Loucy (cell line): Measurements from ENCODE around the gene DNAH14.

ENCODE experiments used
- H2AFZ ChIP-seq: fragments of 200-600 bp; sonication (generic); 2 replicates; pipeline ENCODE4 v1.6.0; 2016; ENCODE audit warnings: antibody characterized with exemption, mild to moderate bottlenecking, low read length, moderate library complexity
- H3F3A ChIP-seq: fragments of 200-600 bp; 2 replicates; pipeline ENCODE4 v1.6.0; 2016; ENCODE audit warnings: antibody characterized with exemption, low read depth, mild to moderate bottlenecking
- H3K27me3 ChIP-seq: fragments of 200-600 bp; sonication (generic); 2 replicates; pipeline ENCODE4 v1.6.1; 2014; ENCODE audit warnings: low read length, mild to moderate bottlenecking; ENCODE audit not compliant: insufficient read depth, poor library complexity, severe bottlenecking
- H3K36me3 ChIP-seq: fragments of 200-600 bp; sonication (generic); 2 replicates; pipeline ENCODE4 v1.6.1; 2016; ENCODE audit warnings: low read length; ENCODE audit not compliant: insufficient read depth
- H3K4me1 ChIP-seq: fragments of 200-600 bp; sonication (generic); 2 replicates; pipeline ENCODE4 v1.5.1; 2014; ENCODE audit warnings: low read length, mild to moderate bottlenecking; ENCODE audit not compliant: insufficient read depth, poor library complexity, severe bottlenecking
- H3K4me2 ChIP-seq: fragments of 200-600 bp; sonication (generic); 2 replicates; pipeline ENCODE4 v1.6.0; 2014; ENCODE audit warnings: antibody characterized with exemption, low read length, low read depth, mild to moderate bottlenecking; ENCODE audit not compliant: poor library complexity, severe bottlenecking
- H3K4me3 ChIP-seq: fragments of 200-600 bp; sonication (generic); 2 replicates; pipeline ENCODE4 v1.5.1; 2014; ENCODE audit warnings: low read length, mild to moderate bottlenecking, mixed read lengths; ENCODE audit not compliant: poor library complexity, severe bottlenecking
- H3K79me2 ChIP-seq: fragments of 200-600 bp; sonication (generic); 2 replicates; pipeline ENCODE4 v1.6.1; 2014; ENCODE audit warnings: low read length; ENCODE audit not compliant: insufficient read depth
- H3K9ac ChIP-seq: fragments of 200-600 bp; sonication (generic); 2 replicates; pipeline ENCODE4 v1.6.0; 2014; ENCODE audit warnings: mild to moderate bottlenecking, low read depth, low read length, moderate library complexity; ENCODE audit not compliant: poor library complexity, severe bottlenecking
- H3K9me2 ChIP-seq: fragments of 200-600 bp; sonication (generic); replicated peaks from 2 replicates; pipeline ENCODE4 v1.6.1; 2016; ENCODE audit warnings: low read depth, low read length, mixed read lengths
- H3K9me3 ChIP-seq: fragments of 200-600 bp; sonication (generic); 2 replicates; pipeline ENCODE4 v1.6.1; 2014; ENCODE audit warnings: mild to moderate bottlenecking, antibody characterized with exemption, low read length, low read depth; ENCODE audit not compliant: insufficient read depth
- H4K20me1 ChIP-seq: fragments of 200-600 bp; sonication (generic); 2 replicates; pipeline ENCODE4 v1.6.0; 2014; ENCODE audit warnings: antibody characterized with exemption, low read length, mild to moderate bottlenecking; ENCODE audit not compliant: insufficient read depth, poor library complexity, severe bottlenecking
- CTCF ChIP-seq: fragments of 200-600 bp; sonication (generic); conservative IDR thresholded peaks from 2 replicates; pipeline ENCODE4 v1.5.1; 2014; ENCODE audit warnings: mild to moderate bottlenecking, antibody characterized with exemption, low read length
- EZH2phosphoT487 ChIP-seq: fragments of 200-600 bp; IDR thresholded peaks from 2 replicates; pipeline ENCODE4 v1.6.1; 2018; ENCODE audit warnings: antibody characterized with exemption, mild to moderate bottlenecking, moderate library complexity, borderline replicate concordance

The DNAH14 gene

DNA sequence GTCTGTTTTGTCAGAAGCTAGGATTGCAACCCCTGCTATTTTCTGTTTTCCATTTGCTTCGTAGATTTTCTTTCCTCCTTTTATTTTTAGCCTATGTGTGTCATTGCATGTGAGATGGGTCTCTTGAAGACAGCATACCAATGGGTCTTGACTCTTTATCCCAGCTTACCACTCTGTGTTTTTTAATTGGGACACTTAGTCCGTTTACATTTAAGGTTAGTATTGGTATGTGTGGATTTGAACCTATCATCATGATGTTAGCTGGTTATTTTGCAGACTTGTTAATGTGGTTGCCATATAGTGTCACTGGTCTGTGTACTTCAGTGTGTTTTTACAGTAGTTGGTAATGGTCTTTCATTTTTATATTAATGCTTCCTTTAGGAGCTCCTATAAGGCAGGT is 141.5 kb downstream of the DNAH14 start:
- TF ChIP-seq EZH2phosphoT487: no peak
- TF ChIP-seq CTCF: no peak
- Histone ChIP-seq H3K4me2 (no peak overlapping the region), H2AFZ (no peak overlapping the region), H4K20me1 (no peaks in the 10 kb centered on the region), H3K27me3 (no peaks in the 10 kb centered on the region), H3K36me3 (no peaks in the 10 kb centered on the region), H3K4me1 (peaks cover 5% of the 10 kb centered on the region), H3K79me2 (no peaks in the 10 kb centered on the region), H3K9me2 (no peaks in the 10 kb centered on the region), H3K9ac (no peak overlapping the region), H3K9me3 (peaks cover 7% of the 10 kb centered on the region; the same call in 1 of the 2 replicates), H3K4me3 (no peak overlapping the region), H3F3A (no peaks in the 10 kb centered on the region)

DNA sequence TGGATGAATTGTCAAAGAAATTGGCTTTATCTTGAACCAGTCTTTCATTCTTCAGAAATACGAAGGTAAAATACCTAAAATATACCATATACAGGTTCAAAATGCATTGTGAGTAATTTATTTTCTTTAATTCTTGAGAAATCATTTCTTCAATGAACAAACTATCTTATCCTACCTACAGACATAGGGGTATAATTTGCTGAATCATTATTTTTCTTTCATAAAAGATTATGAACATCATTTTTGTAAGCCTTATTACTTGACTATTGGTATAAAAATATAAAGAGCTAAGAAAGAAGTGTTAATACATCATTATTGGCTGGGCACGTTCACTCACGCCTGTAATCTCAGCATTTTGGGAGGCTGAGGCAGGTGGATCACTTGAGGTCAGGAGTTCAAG is 167.7 kb downstream of the DNAH14 start:
- no peaks in the 10 kb centered on the region for H3K9me2 ChIP-seq
- no peak overlapping the region for H3K4me2 ChIP-seq
- no peaks in the 10 kb centered on the region for H3K4me1 ChIP-seq
- no peaks in the 10 kb centered on the region for H3K9me3 ChIP-seq
- no peak overlapping the region for H2AFZ ChIP-seq
- H3K36me3 ChIP-seq: no peaks in the 10 kb centered on the region
- no peaks in the 10 kb centered on the region for H3K27me3 ChIP-seq
- no peak overlapping the region for H3K4me3 ChIP-seq
- no peaks in the 10 kb centered on the region for H3K79me2 ChIP-seq
- H4K20me1 ChIP-seq: no peaks in the 10 kb centered on the region
- H3K9ac ChIP-seq: no peak overlapping the region
- no peaks in the 10 kb centered on the region for H3F3A ChIP-seq
- TF ChIP-seq CTCF (no peak), EZH2phosphoT487 (no peak)

DNA sequence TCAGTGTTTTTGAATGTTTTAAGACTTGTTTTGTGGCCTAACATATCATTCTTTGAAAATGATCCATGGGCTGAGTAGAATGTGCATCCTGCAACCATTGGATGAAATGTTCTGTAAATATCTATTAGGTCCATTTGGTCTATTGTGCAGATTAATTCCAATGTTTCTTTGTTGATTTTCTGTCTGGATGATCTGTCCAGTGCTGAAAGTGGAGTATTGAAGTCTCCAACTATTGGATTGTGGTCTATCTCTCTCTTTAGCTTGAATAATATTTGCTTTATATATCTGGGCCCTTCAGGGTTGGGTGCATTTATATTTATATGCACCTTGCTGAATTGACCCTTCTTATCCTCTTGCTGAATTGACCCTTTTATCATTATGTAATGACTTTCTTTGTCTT is 181.5 kb downstream of the DNAH14 start:
- no peaks in the 10 kb centered on the region for H3F3A ChIP-seq
- TF ChIP-seq CTCF (no peak), EZH2phosphoT487 (no peak)
- no peaks in the 10 kb centered on the region for H3K9me3 ChIP-seq
- no peaks in the 10 kb centered on the region for H3K27me3 ChIP-seq
- no peaks in the 10 kb centered on the region for H3K4me1 ChIP-seq
- H3K9me2 ChIP-seq: no peaks in the 10 kb centered on the region
- H3K79me2 ChIP-seq: no peaks in the 10 kb centered on the region
- H3K4me3 ChIP-seq: no peak overlapping the region
- no peaks in the 10 kb centered on the region for H4K20me1 ChIP-seq
- no peak overlapping the region for H3K4me2 ChIP-seq
- no peak overlapping the region for H3K9ac ChIP-seq
- H2AFZ ChIP-seq: no peak overlapping the region
- H3K36me3 ChIP-seq: no peaks in the 10 kb centered on the region
